HepG2 (cell line): ENCODE data around the gene RUNDC1. TPM values are rescaled to one million over a fixed set of nuclear protein-coding genes. Genes with fewer than 3 reads are reported as not detected.

Experiments used
- ATF7-NPFF ChIP-seq: sonication (generic); formaldehyde crosslinking; IDR thresholded peaks from 2 replicates; pipeline ENCODE4 v1.8.1; 2023; ENCODE audit warnings: mild to moderate bottlenecking, low read depth, missing genetic modification reagents, moderate library complexity
- FOXM1 ChIP-seq: sonication (generic); formaldehyde crosslinking; IDR thresholded peaks from 2 replicates; pipeline ENCODE4 v1.5.0; 2020; ENCODE audit warnings: missing genetic modification reagents
- FOXP4 ChIP-seq: sonication (generic); formaldehyde crosslinking; IDR thresholded peaks from 2 replicates; pipeline ENCODE4 v1.4.0; 2020; ENCODE audit warnings: missing genetic modification reagents
- KDM2A ChIP-seq: sonication (generic); formaldehyde crosslinking; IDR thresholded peaks from 2 replicates; pipeline ENCODE4 v1.4.0; 2020; ENCODE audit warnings: low read depth, missing genetic modification reagents, borderline replicate concordance
- MED1 ChIP-seq: sonication (generic); formaldehyde crosslinking; IDR thresholded peaks from 2 replicates; pipeline ENCODE4 v1.4.0; 2020; ENCODE audit warnings: missing genetic modification reagents
- MZF1 ChIP-seq: sonication (generic); formaldehyde crosslinking; IDR thresholded peaks from 2 replicates; pipeline ENCODE4 v1.8.1; 2023; ENCODE audit warnings: mild to moderate bottlenecking, missing genetic modification reagents, borderline replicate concordance
- ZBTB44 ChIP-seq: sonication (generic); formaldehyde crosslinking; IDR thresholded peaks from 2 replicates; pipeline ENCODE4 v1.4.0; 2020; ENCODE audit warnings: missing genetic modification reagents
- ZNF367 ChIP-seq: sonication (generic); formaldehyde crosslinking; IDR thresholded peaks from 2 replicates; pipeline ENCODE4 v1.4.0; 2020; ENCODE audit warnings: missing genetic modification reagents, borderline replicate concordance
- ZNF513 ChIP-seq: sonication (generic); formaldehyde crosslinking; conservative IDR thresholded peaks from 2 replicates; pipeline ENCODE4 v1.5.0; 2020; ENCODE audit warnings: missing genetic modification reagents
- polyA plus RNA-seq, 8 experiments: library from polyadenylated mRNA; depleted of rRNA in 3 of 8; stranded (reverse) in 7 of 8; unstranded in 1 of 8; fragments of >200 nt; fragmentation: Illumina TruSeq in 4 of 8; extraction: Trizol in 4 of 8; gene quantifications; 2 replicates each; pipeline versions ENCODE4 v1.2.1 to v1.2.3, GENCODE V29; 2011 to 2016; ENCODE audit warnings: low read depth in 4 of 8, missing spikeins in 1 of 8, mixed read lengths in 1 of 8; ENCODE audit not compliant: insufficient read depth in 1 of 8
- total RNA-seq, 5 experiments: library from RNA; depleted of rRNA; stranded (reverse); fragments of >200 nt; fragmentation: Illumina TruSeq; extraction: Trizol; gene quantifications; 2 replicates each; pipeline ENCODE4 v1.2.3, GENCODE V29; 2016; ENCODE audit warnings: low read depth in 1 of 5
- TF ChIP-seq, protein P1 (sequence below): sonication (generic); formaldehyde crosslinking; IDR thresholded peaks from 2 replicates; pipeline ENCODE4 v1.9.0; 2021; ENCODE audit warnings: mild to moderate bottlenecking, missing genetic modification reagents
- TF ChIP-seq, protein P2 (sequence below): sonication (generic); formaldehyde crosslinking; IDR thresholded peaks from 2 replicates; pipeline ENCODE4 v1.8.1; 2023; ENCODE audit warnings: missing genetic modification reagents, mild to moderate bottlenecking, borderline replicate concordance
- TF ChIP-seq, protein P3 (sequence below): sonication (generic); formaldehyde crosslinking; IDR thresholded peaks from 2 replicates; pipeline ENCODE4 v1.5.0; 2020; ENCODE audit warnings: mild to moderate bottlenecking, missing genetic modification reagents

The RUNDC1 gene
- total and polyA plus RNA-seq, 2 of the 13 experiments (the other 11 are each of a cell fraction or from before 2014, with no cell fraction given) = 10.3 to 11.4 TPM

DNA sequence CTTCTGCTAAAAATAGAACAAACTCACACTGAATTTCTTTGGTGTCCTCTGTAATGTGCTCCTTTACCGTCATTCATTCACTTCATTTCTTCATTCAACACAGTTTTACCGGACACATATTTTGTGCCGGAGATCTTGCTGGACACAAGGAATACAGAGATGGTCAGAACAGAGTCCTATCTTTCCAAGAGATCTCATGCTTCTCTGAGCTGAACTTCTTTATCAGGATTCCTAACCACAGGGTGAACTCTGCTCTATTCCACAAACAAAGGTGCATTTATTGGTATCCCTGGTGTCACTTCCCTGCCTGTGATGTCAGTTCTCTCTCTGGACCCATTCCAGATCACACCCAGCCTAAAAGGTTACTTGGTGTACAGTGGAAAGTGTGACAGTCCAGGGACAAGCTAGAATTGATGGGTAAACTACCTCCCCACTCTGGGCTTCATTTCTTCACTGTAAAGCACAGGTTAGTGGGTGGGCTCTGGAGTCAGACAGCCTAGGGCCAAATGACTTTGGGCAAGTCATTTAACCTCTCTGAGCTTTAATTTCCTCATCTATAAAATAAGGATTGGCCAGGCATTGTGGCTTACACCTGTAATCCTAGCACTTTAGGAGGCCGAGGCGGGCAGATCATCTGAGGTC, 30.4 kb downstream of the RUNDC1 start (continued):
- no peak for TF ChIP-seq ZNF513
- TF ChIP-seq, protein P1, sequence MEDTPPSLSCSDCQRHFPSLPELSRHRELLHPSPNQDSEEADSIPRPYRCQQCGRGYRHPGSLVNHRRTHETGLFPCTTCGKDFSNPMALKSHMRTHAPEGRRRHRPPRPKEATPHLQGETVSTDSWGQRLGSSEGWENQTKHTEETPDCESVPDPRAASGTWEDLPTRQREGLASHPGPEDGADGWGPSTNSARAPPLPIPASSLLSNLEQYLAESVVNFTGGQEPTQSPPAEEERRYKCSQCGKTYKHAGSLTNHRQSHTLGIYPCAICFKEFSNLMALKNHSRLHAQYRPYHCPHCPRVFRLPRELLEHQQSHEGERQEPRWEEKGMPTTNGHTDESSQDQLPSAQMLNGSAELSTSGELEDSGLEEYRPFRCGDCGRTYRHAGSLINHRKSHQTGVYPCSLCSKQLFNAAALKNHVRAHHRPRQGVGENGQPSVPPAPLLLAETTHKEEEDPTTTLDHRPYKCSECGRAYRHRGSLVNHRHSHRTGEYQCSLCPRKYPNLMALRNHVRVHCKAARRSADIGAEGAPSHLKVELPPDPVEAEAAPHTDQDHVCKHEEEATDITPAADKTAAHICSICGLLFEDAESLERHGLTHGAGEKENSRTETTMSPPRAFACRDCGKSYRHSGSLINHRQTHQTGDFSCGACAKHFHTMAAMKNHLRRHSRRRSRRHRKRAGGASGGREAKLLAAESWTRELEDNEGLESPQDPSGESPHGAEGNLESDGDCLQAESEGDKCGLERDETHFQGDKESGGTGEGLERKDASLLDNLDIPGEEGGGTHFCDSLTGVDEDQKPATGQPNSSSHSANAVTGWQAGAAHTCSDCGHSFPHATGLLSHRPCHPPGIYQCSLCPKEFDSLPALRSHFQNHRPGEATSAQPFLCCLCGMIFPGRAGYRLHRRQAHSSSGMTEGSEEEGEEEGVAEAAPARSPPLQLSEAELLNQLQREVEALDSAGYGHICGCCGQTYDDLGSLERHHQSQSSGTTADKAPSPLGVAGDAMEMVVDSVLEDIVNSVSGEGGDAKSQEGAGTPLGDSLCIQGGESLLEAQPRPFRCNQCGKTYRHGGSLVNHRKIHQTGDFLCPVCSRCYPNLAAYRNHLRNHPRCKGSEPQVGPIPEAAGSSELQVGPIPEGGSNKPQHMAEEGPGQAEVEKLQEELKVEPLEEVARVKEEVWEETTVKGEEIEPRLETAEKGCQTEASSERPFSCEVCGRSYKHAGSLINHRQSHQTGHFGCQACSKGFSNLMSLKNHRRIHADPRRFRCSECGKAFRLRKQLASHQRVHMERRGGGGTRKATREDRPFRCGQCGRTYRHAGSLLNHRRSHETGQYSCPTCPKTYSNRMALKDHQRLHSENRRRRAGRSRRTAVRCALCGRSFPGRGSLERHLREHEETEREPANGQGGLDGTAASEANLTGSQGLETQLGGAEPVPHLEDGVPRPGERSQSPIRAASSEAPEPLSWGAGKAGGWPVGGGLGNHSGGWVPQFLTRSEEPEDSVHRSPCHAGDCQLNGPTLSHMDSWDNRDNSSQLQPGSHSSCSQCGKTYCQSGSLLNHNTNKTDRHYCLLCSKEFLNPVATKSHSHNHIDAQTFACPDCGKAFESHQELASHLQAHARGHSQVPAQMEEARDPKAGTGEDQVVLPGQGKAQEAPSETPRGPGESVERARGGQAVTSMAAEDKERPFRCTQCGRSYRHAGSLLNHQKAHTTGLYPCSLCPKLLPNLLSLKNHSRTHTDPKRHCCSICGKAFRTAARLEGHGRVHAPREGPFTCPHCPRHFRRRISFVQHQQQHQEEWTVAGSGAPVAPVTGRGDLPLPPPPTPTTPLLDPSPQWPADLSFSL (CRISPR knock-in tag) = no peak
- TF ChIP-seq MED1 (CRISPR knock-in tag) = peak; percentile 88
- TF ChIP-seq KDM2A = no peak
- no peak for TF ChIP-seq ATF7-NPFF (CRISPR knock-in tag)
- TF ChIP-seq ZBTB44 = no peak
- TF ChIP-seq, protein P2, sequence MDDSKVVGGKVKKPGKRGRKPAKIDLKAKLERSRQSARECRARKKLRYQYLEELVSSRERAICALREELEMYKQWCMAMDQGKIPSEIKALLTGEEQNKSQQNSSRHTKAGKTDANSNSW = no peak
- TF ChIP-seq FOXP4 (CRISPR knock-in tag) = peak; percentile 71
- no peak for TF ChIP-seq FOXM1 (CRISPR knock-in tag)
- no peak for TF ChIP-seq MZF1 (CRISPR knock-in tag)
- TF ChIP-seq, protein P3, sequence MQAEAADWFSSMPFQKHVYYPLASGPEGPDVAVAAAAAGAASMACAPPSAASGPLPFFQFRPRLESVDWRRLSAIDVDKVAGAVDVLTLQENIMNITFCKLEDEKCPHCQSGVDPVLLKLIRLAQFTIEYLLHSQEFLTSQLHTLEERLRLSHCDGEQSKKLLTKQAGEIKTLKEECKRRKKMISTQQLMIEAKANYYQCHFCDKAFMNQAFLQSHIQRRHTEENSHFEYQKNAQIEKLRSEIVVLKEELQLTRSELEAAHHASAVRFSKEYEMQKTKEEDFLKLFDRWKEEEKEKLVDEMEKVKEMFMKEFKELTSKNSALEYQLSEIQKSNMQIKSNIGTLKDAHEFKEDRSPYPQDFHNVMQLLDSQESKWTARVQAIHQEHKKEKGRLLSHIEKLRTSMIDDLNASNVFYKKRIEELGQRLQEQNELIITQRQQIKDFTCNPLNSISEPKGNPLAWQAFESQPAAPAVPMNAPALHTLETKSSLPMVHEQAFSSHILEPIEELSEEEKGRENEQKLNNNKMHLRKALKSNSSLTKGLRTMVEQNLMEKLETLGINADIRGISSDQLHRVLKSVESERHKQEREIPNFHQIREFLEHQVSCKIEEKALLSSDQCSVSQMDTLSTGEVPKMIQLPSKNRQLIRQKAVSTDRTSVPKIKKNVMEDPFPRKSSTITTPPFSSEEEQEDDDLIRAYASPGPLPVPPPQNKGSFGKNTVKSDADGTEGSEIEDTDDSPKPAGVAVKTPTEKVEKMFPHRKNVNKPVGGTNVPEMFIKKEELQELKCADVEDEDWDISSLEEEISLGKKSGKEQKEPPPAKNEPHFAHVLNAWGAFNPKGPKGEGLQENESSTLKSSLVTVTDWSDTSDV (CRISPR knock-in tag) = no peak
- TF ChIP-seq ZNF367 (CRISPR knock-in tag) = no peak
